GM18519 (cell line): ENCODE results near the gene AP2B1.
"Not testable (repeated sequence)": the region's sequence is repeated elsewhere in the genome, so short reads cannot be mapped to it uniquely, and the experiment has no call there.

ENCODE experiments used
- ATAC-seq: cut with Tn5 transposase; IDR thresholded peaks from one replicate; pipeline ENCODE4 v1.9.1; 2021; ENCODE audit warnings: mild to moderate bottlenecking, moderate library complexity; ENCODE audit not compliant: unreplicated experiment, low FRiP score

Gene AP2B1

DNA sequence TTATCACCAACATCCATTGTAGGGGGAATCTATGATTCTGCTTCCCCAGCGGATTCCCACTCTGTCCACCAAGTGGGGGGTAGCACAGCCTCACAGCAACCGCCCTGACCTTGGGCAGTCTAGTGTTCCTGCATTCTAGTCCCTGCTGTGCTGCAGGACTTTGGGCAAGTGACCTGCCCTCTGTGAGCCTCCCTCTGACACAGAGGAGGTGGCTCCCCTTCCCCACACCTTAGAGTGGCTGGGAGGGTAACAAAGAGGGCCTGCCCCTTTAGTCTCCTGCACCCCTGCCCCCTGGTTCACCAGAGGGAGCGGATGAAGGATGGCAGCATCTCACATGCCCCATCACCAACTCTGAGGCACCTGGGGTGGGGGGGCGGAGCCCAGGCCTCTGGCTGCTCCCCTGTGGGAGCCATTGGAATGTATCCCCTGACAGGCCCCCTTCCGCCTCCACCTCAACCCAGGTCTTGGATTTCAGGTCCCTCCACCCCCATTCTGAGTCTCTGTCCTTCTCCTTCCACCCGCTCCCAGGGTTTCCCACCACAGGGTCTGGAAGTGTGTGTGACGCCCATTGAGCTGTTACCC lies 155.9 kb downstream of the AP2B1 start:
- no peak for ATAC-seq

GRCh38 chr17:35743626-35744328 lies 156.7 kb downstream of the AP2B1 start:
- ATAC-seq, result no peak

DNA sequence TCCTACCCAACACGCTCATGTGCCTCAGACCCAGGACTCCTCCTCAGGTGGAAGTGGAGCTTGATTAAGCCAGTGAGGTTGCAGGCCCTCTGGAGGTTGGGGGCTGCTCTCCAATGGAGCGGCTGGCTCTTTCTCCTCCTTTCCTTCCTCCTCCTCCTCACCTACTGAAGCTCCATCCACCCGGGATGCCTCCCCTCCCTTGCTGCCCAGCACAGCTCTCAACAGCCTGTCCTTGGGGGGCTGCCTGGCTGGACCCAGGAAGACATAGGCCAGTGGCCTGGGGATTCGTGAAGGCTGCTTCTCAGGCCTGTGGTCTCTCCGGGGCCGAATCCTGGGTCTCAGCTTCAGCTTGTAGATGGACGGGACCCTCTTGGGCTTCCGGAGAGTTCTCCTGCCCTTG lies 157.7 kb downstream of the AP2B1 start:
- ATAC-seq, result no peak

DNA sequence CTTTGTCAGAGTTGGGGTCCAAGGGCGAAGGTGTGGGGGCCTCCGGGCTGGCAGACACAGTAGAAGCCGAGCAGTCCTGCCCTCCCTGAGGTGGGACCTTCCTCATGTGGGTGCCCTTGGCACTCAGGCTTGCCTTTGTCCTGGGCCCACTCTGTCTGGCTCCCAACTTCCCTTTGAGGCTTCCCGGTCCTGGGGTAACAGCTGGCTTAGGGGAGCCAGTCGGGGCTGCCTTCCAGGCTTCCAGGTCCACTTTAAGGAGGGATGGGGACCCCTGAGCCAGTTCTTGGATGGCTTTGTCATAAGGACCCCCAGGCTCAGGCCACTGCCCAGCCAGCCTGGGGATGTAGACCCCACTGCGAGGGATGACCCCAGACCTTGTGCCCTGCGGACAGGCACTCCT lies 158.1 kb downstream of the AP2B1 start:
- no peak for ATAC-seq

- ATAC-seq, result no peak
Observed at GRCh38 chr17:35745749-35746320, 158.7 kb downstream of the AP2B1 start.

GRCh38 chr17:35747540-35748017 lies 160.5 kb downstream of the AP2B1 start:
- ATAC-seq, result no peak

DNA sequence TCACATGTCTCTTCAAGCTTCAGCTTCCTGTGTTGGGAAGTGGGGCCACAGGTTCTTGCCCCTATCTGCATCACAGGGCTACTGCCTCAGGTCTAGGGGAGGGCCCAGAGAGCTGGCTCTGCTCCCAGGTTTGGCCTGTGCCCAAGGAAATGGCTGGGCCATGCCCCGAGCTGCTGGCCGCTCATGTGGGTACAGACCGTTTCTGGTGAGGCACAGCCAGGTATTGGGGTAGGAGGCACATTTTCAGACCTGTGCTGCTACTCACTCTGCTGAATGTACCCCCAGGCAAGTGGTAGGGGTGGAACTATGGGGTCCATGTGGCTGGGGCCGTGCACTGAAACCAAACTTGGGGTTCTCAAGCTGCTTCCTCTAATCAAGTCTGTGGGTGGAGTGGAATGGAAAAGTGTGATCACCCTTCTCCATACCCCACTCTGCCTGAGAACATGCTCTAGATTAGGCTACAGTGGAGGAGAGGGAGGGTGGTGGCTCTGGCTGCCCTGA lies 161.3 kb downstream of the AP2B1 start:
- ATAC-seq, result no peak

- no peak for ATAC-seq
Observed at GRCh38 chr17:35748979-35749378, 161.9 kb downstream of the AP2B1 start.

DNA sequence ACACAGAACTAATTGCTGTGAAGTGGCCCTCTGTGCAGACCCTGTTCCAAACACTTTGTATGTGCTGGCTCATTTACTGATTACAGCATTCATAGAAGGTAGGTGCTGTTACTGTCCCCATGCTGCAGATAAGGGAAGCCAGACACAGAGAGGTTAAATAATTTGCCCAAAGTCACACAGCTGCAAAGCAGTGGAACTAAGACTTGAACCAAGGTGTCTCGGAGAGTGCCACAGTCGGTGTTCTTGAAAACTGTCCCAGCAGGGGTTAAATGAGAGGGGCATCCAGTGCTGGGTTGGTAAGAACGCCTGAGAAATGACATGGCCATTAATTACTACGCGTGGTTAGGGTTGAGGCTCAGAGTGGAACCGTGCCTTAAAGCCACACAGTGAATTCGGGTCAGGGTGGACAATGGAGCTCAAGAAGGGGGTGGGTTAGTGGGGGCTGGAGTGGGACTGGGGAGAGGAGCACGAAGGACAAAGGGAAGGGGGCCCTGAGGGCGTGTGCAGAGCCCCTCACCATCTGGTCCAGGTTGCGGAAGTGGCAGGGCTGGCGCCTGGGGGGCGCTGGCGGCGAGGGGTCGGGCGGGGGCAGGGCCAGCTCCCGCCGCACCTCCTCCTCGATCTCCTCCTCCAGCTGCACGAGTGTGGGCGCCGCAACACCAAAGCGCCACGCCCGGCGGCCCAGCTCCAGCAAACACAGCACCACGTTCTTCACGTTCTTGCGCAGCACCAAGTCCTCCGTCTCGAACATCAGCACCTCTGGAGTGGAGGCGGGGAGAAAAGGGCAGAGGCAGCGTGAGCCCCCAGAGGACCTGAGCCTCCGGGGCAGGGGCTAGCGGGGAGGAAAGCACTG lies 162.7 kb downstream of the AP2B1 start:
- no peak for ATAC-seq

GRCh38 chr17:35750526-35751395 lies 163.6 kb downstream of the AP2B1 start:
- no peak for ATAC-seq

DNA sequence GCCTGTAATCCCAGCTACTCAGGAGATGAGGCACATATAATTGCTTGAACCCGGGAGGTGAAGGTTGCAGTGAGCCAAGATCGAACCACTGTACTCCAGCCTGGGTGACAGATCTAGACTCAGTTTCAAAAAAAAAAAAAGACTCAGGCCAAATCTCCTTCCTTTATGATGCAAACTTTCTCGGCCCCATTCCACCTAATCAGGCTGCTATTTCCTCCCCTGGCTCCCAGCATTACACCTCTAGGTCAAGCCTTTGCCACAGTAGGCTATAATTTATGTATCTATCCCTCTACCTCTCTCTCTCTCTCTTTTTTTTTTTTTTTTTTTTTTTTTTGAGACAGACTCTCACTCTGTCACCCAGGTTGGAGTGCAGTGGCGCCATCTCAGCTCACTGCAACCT lies 164.4 kb downstream of the AP2B1 start:
- ATAC-seq, result not testable (repeated sequence)

DNA sequence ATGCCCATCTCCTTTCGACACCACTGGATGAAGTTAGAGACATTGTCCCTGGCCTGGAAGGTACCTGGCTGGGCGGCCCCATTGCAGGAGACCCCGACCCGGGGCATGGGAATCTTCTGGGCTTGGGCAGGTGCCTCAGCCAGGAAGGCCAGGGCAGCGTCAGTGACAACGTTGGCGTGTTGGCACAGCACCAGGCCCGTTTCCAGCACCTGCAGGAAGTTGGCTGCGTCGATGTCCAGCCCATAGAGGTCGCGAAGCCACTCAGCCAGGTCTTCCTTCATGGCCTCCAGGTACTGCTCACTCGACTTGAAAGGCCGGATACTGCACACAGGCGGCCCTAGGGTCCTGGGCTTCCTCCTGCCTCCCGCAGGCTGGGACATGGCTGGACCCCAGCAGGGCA lies 165.3 kb downstream of the AP2B1 start:
- ATAC-seq, result no peak

GRCh38 chr17:35752945-35753764 lies 166.0 kb downstream of the AP2B1 start, which contains the start of gene GAS2L2:
GAS2L2 (minus strand) TSS chr17:35753239; CDS start chr17:35752850, 389 bp downstream.
- ATAC-seq, result no peak

DNA sequence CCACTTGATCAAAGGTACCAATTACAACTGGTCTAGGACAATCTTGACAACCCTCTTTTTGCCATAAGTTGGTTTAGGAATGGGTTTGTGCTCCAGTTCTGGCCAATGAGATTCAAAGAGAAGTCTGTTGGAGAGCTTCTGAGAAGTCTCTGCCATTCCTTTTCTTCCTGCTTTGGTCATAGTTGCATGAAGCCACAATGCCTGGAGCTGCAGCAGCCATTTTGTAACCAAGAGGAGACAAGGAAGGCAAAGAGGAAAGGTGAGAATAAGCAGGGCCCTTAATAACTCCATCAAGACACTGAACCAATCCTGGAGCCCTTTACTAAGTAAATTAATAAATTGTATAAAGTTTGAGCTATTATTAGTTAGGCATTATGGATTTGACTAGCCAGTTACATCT lies 170.1 kb downstream of the AP2B1 start:
- ATAC-seq, result no peak

GRCh38 chr17:35760587-35760986 lies 173.5 kb downstream of the AP2B1 start, which contains the start of gene C17orf50:
C17orf50 (plus strand) TSS chr17:35760887; CDS start chr17:35760942, 55 bp downstream.
- no peak for ATAC-seq

- no peak for ATAC-seq
Observed at GRCh38 chr17:35761601-35762000, 174.5 kb downstream of the AP2B1 start.

DNA sequence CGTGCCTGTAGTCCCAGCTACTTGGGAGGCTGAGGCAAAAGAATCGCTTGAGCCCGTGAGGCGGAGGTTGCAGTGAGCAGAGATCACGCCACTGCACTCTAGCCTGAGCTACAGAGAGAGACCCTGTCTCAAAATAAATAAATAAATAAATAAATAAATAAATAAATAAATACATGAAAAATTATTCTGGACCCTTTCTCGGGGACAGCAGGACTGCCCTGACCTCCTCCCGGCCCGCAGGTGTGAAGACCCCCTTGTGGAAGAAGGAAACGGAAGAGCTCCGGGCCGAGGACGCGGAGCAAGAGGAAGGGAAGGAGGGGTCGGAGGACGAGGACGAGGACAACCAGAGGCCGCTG lies 176.6 kb downstream of the AP2B1 start:
- no peak for ATAC-seq

DNA sequence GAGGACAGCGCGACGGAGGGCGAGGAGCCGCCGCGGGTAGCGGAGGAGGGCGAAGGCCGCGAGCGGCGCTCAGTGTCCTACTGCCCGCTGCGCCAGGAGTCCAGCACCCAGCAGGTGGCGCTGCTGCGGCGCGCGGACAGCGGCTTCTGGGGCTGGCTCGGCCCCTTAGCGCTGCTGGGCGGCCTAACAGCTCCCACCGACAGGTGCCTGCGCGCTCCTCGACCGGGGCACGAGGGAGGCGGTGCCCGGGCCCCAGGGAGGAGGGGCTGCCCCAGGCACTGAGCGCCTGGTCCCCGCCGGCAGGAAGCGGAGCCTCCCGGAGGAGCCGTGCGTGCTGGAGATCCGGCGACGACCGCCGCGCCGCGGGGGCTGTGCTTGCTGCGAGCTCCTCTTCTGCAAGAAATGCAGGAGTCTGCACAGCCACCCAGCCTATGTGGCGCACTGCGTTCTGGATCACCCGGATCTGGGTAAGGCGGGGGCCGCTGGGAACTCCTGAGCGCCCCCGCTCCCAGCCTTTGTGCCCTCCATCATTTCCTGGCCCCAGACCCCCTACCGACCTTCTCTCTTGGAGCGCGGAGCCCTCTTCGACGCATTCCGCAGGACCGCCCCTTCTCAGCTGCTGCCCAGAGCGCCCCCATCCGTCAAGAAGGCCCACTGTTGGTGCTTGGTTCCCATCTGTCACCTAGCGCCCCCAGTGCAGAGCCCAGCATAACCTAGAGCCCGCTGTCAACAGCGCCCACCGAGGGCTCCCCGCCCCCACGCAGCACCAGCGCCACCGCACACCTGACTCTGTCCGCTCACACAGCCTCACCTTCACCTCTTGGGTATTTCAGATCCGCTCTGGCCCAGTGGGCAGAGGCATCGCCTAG lies 177.2 kb downstream of the AP2B1 start:
- peak; percentile 62 for ATAC-seq
